ENCODE measurements around the gene PARVB.

The PARVB gene

DNA sequence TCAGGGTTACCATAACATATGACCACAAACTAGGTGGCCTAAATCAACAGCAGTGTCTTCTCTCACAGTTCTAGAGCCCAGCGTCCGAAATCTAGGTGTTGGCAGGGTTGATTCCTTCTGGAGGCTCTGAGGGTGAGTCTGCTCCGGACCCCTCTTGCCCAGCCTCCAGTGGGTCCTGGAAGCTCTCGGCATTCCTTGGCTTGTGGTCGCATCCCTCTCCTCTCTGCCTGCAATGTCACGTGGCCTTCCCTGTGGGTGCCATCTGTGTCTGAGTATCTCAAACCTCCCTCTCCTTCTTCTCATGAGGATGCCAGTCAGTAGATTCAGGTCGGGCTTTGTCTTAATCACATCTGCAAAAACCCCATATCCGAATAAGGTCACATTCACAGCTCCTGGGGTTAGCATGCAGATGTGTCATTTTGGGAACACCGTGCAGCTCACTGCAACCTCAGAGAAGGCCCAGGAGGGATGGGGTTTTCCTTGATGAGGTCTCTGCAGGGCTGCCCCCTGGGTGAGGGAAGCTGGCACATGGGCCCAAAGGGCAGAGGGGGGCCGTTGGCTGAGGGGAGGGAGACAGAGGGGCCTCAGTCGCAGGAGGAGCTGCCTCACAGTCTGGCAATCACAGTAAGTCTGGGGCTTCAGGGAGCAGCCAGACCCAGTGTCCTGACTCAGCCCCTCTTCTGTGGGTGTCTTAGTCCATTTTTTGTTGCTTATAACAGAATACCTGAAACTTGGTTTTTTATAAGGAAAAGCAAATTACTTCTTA, 197.8 kb downstream of the PARVB start:
- DNase-seq: no peak
